Activated T-helper 1 cell treated with Interleukin-2 at 50 U/mL for 16 hours (primary cell): Measurements from ENCODE around the gene ZNF112.

Source experiments
- DNase-seq: peaks from one replicate; pipeline ENCODE4 v3.0.0-alpha.2; 2020; ENCODE audit warnings: low read depth

ZNF112 gene

DNA sequence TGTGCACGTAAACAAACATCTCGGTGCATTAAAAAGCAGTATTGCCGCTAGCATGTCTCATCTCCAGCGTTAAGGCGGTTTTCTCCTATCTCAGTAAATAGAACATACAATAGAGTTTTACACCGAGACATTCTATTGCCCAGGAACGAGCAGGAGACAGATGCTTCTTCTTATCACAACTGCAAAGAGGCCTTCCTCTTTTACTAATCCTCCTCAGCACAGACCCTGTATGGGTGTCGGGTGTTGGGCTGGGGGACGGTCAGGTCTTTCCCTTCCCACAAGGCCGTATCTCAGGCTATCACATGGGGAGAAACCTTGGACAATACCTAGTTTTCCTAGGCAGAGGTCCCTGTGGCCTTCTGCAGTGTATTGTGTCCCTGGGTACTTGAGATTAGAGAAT lies 75.6 kb downstream of the ZNF112 start:
- DNase-seq = no peak

DNA sequence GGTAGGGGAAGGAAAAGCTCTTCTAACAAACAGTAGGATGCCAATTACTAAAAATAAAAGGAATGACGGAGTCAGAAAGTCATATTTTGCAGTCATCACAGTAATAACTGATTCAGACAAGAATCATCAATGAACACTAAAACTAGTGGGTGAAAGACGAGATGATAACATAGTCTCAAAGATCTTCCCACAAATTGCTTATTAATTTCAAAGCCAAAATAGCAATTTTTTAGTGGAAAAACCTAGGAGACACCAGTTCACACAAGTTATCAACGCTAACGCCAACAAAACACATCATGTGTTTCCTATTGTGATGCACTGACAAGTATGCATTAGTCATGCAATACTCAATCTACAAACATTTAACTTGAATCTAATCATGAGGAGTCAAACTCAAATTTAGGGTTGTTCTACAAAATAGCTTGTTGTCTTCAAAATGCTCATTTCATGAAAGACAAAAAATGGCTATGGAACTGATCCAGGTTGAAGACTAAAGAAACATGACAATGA lies 78.2 kb downstream of the ZNF112 start:
- no peak for DNase-seq

DNA sequence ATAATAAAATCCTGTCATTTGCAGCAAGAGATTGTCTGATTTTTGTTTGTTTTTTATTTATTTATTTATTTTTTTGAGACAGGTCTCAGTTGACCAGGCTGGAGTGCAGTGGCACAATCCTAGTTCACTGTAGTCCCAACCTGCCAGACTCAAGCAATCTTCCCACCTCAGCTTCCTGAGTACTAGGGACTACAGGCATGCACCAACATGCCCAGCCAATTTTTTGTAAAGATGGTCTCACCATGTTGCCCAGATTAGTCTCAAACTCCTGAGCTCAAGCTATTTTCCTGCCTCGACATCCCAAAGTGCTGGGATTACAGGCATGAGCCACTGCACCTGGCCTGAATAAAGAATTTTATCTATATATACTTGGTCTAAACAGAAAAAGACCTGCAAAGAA lies 79.1 kb downstream of the ZNF112 start:
- no peak for DNase-seq
